DOHH2 (cell line): ENCODE data around the gene MAGEA8.
A peak's percentile ranks its signal among the peaks of the same experiment; 100 is the strongest.

Experiments used
- H3F3A ChIP-seq: fragments of 200-600 bp; sonication (generic), shearing (Covaris generic); 2 replicates; pipeline ENCODE4 v1.6.0; 2016; ENCODE audit warnings: antibody characterized with exemption, mild to moderate bottlenecking; ENCODE audit not compliant: control insufficient read depth, insufficient read depth
- H3K27ac ChIP-seq: fragments of 200-600 bp; sonication (generic); 2 replicates; pipeline ENCODE4 v1.5.1; 2014; ENCODE audit warnings: low read depth, mild to moderate bottlenecking, low read length, moderate library complexity
- H3K27me3 ChIP-seq: fragments of 200-600 bp; sonication (generic); 2 replicates; pipeline ENCODE4 v1.6.1; 2014; ENCODE audit warnings: mild to moderate bottlenecking, low read length, mixed read lengths; ENCODE audit not compliant: control insufficient read depth
- H3K36me3 ChIP-seq: fragments of 200-600 bp; sonication (generic); 2 replicates; pipeline ENCODE4 v1.6.1; 2014; ENCODE audit warnings: mild to moderate bottlenecking, low read length, moderate library complexity, mixed read lengths; ENCODE audit not compliant: control insufficient read depth
- H3K4me1 ChIP-seq: fragments of 200-600 bp; sonication (generic); 2 replicates; pipeline ENCODE4 v1.6.1; 2014; ENCODE audit warnings: mild to moderate bottlenecking, low read length, mixed read lengths; ENCODE audit not compliant: control insufficient read depth
- H3K4me2 ChIP-seq: fragments of 200-600 bp; sonication (generic); 2 replicates; pipeline ENCODE4 v1.6.0; 2014; ENCODE audit warnings: mild to moderate bottlenecking, low read length, moderate library complexity
- H3K4me3 ChIP-seq: fragments of 200-600 bp; sonication (generic); 2 replicates; pipeline ENCODE4 v1.5.1; 2014; ENCODE audit warnings: mild to moderate bottlenecking, low read length, mixed read lengths
- H3K79me2 ChIP-seq: fragments of 200-600 bp; sonication (generic); 2 replicates; pipeline ENCODE4 v1.6.1; 2014; ENCODE audit warnings: mild to moderate bottlenecking, low read length, mixed read lengths; ENCODE audit not compliant: control insufficient read depth
- H3K9me2 ChIP-seq: fragments of 200-600 bp; sonication (generic); replicated peaks from 2 replicates; pipeline ENCODE4 v1.6.1; 2014; ENCODE audit warnings: mild to moderate bottlenecking, low read length, mixed read lengths; ENCODE audit not compliant: control insufficient read depth
- H3K9me3 ChIP-seq: fragments of 200-600 bp; sonication (generic); 2 replicates; pipeline ENCODE4 v1.6.1; 2014; ENCODE audit warnings: antibody characterized with exemption, low read length, mixed read lengths; ENCODE audit not compliant: control insufficient read depth, insufficient read depth
- H4K20me1 ChIP-seq: fragments of 200-600 bp; sonication (generic); 2 replicates; pipeline ENCODE4 v1.6.0; 2014; ENCODE audit warnings: low read depth, mild to moderate bottlenecking, antibody characterized with exemption, low read length, moderate library complexity; ENCODE audit not compliant: control insufficient read depth, insufficient read depth
- EZH2phosphoT487 ChIP-seq: fragments of 200-600 bp; sonication (generic); IDR thresholded peaks from 2 replicates; pipeline ENCODE4 v1.6.1; 2017; ENCODE audit warnings: borderline replicate concordance, mild to moderate bottlenecking, antibody characterized with exemption, low read length, moderate library complexity, mixed read lengths
- TF ChIP-seq, protein P1 (sequence below): fragments of 200-600 bp; sonication (generic); IDR thresholded peaks from one replicate; pipeline ENCODE4 v1.5.1; 2014; ENCODE audit warnings: antibody characterized with exemption, mild to moderate bottlenecking, low read depth, low read length; ENCODE audit not compliant: poor library complexity, severe bottlenecking

The MAGEA8 gene

DNA sequence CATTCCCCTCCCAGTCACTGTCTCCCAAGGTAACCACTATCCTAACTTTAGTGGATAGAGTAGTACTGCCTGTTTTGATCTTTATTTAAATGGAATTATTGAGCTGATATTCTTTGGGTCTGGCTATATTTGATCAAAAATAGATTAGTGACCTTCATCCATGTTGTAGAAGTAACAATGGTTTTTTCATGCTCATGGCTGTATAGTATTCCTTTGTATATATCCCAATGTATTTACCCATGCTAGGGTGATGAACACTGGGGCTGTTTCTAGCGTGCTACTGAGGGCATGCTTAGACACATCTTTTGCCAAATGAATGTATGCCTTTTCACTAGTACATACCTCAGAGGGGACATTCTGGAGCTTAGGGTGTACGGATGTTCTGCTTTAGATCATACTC lies 10.1 kb upstream of the MAGEA8 start:
- no peaks in the 10 kb centered on the region for H3K36me3 ChIP-seq
- no peaks in the 10 kb centered on the region for H3K4me1 ChIP-seq
- no peak overlapping the region for H3K27ac ChIP-seq
- TF ChIP-seq, protein P1, sequence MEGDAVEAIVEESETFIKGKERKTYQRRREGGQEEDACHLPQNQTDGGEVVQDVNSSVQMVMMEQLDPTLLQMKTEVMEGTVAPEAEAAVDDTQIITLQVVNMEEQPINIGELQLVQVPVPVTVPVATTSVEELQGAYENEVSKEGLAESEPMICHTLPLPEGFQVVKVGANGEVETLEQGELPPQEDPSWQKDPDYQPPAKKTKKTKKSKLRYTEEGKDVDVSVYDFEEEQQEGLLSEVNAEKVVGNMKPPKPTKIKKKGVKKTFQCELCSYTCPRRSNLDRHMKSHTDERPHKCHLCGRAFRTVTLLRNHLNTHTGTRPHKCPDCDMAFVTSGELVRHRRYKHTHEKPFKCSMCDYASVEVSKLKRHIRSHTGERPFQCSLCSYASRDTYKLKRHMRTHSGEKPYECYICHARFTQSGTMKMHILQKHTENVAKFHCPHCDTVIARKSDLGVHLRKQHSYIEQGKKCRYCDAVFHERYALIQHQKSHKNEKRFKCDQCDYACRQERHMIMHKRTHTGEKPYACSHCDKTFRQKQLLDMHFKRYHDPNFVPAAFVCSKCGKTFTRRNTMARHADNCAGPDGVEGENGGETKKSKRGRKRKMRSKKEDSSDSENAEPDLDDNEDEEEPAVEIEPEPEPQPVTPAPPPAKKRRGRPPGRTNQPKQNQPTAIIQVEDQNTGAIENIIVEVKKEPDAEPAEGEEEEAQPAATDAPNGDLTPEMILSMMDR = no peak
- no peak for TF ChIP-seq EZH2phosphoT487
- H4K20me1 ChIP-seq = no peaks in the 10 kb centered on the region
- no peaks in the 10 kb centered on the region for H3K79me2 ChIP-seq
- no peaks in the 10 kb centered on the region for H3K27me3 ChIP-seq
- H3K9me2 ChIP-seq = no peaks in the 10 kb centered on the region
- no peak overlapping the region for H3K4me3 ChIP-seq
- no peaks in the 10 kb centered on the region for H3K9me3 ChIP-seq
- H3F3A ChIP-seq = no peaks in the 10 kb centered on the region
- H3K4me2 ChIP-seq = no peak overlapping the region

DNA sequence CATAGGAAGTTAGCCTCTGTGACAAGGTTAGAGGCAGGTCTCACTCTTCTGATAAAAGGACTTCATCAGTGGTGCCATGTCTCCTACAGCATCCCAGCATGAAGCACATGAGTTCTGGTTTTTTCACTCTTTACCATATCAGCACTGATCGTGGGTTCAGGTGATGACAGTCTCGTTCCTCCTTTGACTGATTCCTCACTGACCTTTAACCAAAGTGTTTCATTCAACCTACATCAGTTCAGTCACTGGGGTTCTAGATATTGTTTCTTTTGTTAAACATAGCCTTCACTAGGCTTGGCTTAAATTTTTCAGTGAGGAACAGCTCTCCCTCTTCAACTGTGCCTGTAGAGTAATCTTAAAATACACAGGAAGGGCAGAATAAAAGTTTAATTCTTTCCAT lies 9.6 kb upstream of the MAGEA8 start:
- Histone ChIP-seq H3K27me3 (no peaks in the 10 kb centered on the region), H3K9me3 (no peaks in the 10 kb centered on the region), H3K79me2 (no peaks in the 10 kb centered on the region), H4K20me1 (no peaks in the 10 kb centered on the region), H3K27ac (no peak overlapping the region), H3K4me2 (no peak overlapping the region), H3K9me2 (no peaks in the 10 kb centered on the region), H3K36me3 (no peaks in the 10 kb centered on the region), H3K4me3 (no peak overlapping the region), H3F3A (no peaks in the 10 kb centered on the region), H3K4me1 (no peaks in the 10 kb centered on the region)
- TF ChIP-seq EZH2phosphoT487 = no peak
- TF ChIP-seq, protein P1 = no peak

DNA sequence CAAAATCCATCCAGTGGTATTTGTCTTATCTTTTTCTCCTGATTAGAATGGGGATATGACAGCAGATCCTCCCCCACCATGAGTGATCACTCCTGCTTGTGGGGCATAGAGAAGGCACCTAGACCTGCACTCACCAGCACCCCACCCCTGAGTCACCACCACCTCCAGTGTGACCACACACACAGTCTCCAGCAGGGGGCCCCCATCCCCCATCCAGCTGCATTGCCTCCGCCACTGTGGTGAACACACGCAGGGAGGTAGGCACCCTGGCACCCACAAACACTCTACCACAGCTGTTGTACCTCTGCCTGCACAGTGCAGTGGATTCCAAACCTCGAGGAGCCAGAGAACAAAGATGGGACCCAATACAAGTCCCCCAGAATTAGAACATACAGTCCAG lies 9.0 kb upstream of the MAGEA8 start:
- Histone ChIP-seq H3K36me3 (no peaks in the 10 kb centered on the region), H3K4me3 (no peak overlapping the region), H3K9me3 (no peaks in the 10 kb centered on the region)

More for the DNA sequence above, 9.0 kb upstream of the MAGEA8 start:
- TF ChIP-seq, protein P1 = peak; percentile 54
- TF ChIP-seq EZH2phosphoT487 = no peak
- no peaks in the 10 kb centered on the region for H3K79me2 ChIP-seq
- H3K4me2 ChIP-seq = no peak overlapping the region
- no peaks in the 10 kb centered on the region for H3K9me2 ChIP-seq
- H4K20me1 ChIP-seq = no peaks in the 10 kb centered on the region
- no peaks in the 10 kb centered on the region for H3F3A ChIP-seq
- H3K27ac ChIP-seq = no peak overlapping the region
- no peaks in the 10 kb centered on the region for H3K4me1 ChIP-seq
- H3K27me3 ChIP-seq = no peaks in the 10 kb centered on the region
